Stimulated activated naive CD4-positive, alpha-beta T cell (primary cell): ENCODE results near the gene NGB.
"Not testable (repeated sequence)": the region's sequence is repeated elsewhere in the genome, so short reads cannot be mapped to it uniquely, and the experiment has no call there.

Source experiments
- DNase-seq, 6 experiments: peaks; one replicate each; lab custom pipeline; 2025; lab: John Stamatoyannopoulos, UW

NGB gene

DNA sequence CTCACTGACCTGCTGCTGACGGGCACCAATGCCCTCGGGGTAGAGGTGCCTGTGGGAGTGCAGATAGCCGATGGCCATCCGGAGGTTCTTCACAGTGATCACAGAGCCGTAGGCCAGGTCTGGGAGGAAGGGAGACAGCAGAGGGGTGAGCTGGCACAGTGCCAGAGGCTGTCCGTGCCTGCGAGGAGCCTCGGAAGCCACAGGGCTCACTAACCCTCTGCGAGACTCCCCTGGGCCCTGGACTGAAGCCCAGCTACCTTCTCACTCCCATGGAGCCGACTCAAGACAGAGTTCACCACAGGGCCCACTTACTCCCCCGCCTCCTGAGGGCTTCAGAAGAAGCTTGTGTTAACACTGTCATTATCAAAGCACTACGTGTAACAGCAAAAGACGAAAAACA lies 25.1 kb upstream of the NGB start:
- no peak for DNase-seq

DNA sequence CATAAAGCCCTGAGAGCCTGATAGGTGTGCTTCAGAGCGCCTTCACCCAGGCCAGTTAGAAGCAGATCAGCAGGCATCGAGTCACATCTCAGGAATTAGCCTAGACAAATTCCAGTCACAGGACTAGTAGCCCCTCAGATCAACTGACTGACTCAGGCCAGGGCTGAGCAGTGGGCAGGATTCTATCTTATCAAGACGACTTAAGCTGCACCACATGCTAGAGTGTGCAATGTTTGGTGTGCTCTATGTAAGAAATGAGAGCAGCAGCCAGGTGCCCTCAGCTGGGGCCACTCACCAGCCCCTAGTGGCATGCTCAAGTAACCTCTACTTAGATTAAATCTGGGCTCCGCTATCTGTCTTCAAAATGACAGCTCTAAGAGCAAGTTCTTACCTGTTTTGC lies 19.7 kb upstream of the NGB start:
- no peak for DNase-seq

DNA sequence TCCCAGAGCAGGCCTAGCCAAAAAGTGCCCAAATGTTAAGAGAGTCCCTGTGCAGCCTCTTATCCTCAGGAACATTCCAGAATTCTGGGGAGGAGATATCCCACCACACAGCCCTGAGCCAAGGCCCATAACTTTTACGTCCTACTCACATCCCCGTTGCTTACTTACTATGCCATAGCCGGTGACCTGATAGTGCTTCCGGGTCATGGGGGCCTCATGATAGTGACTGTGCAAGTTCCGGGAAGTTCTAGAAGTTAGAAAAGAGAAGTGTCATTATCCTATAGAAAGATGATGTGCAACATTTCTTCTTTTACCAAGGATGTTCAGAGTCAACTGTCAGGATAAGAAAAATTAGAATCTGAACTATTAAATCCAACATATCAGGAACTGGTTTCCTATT lies 15.6 kb upstream of the NGB start:
- no peak for DNase-seq

DNA sequence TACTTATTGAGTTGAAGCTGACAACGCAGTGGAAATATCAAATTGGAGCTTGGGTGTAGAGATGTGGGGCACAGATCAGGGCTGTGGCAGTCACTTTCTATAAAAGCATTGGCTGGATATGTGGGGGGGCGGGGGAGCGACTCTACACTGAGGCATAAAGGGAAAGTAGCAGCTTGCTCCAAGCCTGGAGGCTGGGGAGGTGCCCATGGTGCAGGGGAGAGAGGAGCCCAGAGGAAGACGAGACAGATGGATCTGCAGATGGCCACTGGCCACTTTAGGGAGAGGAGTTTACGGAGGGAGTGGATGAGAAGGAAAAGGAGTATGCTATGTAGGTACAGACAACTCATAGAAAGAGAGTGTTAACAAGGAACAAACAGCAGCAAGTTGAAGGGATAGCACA lies 13.5 kb upstream of the NGB start:
- DNase-seq, result no peak

DNA sequence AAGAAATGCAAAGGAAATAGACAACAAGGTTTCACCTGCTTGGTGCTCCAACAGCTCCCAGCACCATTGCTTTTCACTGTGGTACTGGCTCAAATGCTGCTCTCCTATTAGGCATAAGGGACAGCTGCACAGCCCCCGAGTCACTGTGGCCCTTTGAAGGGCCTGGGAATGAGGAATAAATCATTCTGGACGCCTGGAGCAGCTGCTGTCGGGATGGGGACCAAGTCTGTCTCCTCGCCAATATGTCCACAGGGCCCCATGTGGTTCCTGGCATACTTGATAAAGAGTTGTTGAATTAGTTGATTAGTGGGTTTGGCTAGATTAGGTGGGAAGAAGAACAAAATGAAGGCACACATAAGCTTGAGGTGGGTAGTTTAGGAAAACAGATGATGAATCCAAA lies 13.1 kb upstream of the NGB start:
- no peak for DNase-seq

DNA sequence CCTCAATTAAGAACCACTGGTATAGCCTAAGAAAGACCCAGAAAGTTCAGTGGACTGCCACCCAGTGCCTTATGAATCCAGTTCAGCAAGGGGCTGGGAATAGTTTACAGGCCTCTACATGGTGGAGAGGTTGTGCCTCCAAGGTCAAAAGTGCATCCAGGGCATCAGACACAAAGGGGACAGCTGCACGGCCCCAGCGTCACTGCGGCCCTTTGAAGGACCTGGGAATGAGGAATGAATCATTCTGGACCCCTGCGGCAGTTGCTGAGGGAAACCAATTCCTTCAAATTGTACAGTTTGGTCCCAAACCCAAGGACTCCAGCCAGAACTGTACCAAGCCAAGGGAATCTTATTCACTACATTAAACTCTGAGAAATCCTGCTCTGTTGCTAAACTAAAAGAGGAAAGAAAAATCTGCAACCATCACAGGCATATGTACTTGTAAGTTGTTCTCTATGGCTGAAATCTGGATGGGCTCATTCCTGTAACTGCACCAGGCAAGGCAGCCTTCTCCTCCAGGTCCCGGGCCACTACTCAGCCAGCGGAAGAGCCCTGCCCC lies 10.9 kb upstream of the NGB start:
- no peak for DNase-seq

DNA sequence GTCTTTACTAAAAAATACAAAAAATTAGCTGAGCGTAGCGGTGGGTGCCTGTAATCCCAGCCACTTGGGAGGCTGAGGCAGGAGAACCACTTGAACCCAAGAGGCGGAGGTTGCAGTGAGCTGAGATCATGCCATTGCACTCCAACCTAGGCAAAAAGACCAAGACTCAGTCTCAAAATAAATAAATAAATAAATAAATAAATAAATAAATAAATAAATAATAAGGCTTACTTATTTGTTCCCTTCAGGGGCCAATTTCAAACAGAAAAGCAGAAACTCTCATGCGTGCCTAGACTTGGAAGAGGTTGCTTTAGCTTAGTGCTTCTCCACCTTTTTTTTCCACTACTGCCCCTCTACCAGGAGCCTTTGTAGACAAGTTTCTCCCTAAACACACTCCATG lies 9.9 kb upstream of the NGB start:
- not testable (repeated sequence) for DNase-seq

DNA sequence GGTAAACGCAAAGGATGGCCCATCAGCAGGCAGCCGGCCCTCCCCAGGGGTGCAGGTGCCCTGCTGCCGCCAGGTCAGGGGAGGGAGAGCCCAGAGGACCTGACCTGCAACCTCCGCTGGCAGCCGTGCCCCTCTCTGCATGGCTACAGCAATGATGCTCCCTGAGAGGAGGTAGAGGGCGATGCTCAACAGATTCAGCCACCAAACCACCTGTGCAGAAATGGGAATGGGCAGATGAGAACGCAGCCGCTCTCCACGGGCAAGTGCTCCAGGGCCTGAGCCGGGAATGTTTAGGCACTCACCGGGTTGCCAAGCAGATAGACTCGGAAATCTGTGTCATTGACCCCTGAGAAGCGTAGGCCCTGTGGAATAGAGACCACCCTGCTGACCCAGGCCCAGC lies 8.7 kb upstream of the NGB start:
- no peak for DNase-seq

DNA sequence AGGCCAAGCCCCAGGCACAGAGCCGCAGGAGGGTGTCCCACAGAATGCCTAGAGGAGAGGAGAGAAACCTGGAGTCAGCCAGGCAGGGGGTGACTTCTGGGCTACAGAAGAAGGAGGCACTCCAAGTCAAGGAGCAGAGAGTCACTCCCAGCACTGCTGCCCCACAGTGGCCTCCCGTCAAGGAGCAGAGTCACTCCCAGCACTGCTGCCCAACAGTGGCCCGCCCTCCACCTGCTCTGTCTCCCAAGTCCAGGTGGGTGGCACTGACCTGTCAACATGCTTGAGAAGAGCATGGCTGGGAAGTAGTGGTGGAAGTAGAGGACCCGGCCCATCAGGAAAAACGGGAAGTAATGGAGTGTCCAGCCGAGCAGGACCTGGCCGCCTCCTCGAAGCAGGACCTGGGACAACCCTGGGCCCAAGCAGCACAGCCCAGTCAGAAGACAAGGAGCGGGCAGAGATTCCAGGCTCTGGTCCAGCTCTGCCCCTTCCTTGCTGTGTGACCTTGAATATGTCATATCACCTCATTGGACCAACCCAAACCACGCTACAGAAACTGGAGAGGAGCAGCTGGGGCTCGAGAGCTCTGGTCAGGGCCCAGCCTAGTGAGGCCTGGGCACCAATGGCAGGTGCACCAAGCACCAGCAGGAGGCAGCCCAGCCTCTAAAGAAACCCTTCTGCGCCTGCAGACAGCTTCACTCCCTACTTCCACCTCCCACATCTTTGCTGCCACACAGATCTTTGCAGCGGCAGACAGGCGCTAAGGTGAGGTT lies 7.6 kb upstream of the NGB start:
- no peak for DNase-seq

DNA sequence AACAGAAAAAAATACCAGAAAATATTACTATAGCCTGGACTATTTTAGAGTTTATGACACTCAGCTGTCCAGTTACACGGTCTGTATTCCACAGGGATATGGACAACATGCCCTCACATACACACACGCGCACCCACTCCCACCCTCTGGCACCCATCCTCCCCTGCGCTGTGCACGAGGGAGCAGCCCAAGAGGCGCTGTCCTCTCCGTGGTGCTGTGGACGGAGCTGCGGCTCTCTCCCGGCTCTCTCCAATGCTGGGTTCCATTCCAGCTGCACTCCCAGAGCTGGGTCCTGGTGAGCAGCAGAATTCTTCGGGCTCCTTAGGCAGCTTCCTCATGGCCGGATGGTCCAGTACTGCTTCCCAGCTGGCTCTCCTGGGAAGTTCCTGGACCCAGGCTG lies 6.0 kb upstream of the NGB start:
- no peak for DNase-seq

DNA sequence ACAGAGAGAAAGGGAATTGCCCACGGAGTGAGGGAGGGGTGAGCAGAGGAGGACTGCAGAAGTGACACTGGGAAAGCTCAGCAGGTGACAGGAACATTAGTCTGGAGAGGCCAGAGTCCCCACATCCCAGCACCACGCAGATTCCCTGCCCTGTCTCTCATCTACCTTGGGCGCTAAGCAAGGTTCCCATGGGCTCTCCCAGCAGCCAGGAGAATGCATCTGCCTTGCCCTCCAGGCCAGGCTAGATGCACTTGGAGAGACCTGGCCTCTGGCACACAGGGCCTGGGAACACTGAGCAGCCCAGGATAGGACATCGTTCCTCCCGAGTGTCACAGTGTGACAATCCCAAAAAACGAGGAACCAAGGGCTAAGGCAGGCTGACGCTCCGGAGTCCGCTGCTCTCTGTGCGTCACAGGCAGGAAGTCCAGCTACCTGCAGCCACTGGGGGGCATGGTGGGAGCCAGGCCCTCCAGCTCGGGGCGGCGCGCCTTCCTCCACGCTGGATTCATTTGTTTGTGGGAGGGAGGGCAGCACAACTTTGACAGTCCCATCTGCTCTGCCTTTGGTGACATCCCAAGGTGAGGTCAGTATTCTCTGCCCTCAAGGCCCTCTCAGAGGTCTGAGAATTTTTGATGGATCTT lies 5.4 kb upstream of the NGB start:
- no peak for DNase-seq

DNA sequence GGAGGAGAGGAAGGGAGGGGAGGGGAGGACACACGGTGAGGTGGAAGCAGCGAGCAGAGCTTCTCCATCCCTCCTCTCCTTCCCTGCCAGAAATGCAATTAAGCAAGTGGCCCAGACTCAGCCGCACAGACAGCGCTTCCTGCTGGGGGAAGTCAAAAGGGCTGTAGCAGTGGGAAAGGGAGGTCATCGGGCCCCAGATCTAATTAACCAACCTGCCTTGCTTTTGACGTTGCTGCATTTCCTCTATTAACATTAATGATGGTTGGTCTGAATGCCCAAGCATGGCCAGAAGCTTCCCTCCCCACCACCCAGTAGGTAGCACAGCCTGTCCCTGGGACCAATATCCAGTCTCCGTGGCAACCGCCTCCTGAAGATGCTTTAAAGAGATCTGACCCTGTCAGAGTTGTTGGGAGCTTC lies 4.6 kb upstream of the NGB start:
- DNase-seq, result no peak

DNA sequence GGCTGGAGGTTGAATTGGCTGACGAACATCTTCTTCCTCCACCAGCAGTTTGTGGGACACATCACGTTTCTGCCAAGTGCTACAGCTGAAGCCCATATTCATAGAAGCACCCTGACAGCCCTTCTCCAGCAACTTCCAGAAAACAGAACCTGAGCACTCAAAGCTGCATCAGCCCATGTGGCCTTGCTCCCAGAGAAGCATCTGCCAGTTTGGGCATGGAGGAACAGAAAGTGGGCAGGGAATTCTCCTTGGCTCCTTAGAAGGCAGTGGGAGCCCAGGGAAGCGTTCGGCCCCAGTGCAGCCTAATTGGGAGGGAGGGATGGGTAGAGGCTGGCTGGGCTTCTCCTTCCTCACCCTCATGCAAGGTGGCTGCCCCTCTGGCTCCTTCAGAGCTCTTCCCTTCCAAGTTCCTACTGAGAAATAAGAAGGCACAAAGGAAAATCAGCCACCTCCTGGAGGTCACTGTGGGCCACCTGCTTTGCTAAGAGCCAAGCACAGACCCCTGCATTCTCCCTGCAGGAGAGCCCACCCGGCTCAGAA lies 4.1 kb upstream of the NGB start:
- no peak for DNase-seq

DNA sequence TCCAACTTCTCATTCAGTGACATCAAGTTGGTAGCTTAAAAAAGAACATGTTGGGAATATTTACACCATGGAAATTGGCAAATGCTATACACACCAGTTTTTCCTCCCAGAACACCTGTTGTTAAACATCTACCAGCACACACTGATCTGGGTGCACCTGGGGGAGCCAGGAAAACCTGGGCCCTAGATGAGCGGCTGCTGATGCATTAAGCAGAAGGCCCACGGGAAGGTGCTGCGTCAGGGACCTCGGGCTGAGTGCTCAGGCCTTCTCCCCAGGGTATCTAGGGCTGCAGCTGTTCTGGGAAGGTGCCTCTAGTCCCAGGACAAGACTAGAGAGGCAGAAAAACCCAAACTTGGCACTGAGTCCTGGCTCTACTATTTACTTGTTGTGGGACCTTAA lies 2.8 kb upstream of the NGB start:
- no peak for DNase-seq

DNA sequence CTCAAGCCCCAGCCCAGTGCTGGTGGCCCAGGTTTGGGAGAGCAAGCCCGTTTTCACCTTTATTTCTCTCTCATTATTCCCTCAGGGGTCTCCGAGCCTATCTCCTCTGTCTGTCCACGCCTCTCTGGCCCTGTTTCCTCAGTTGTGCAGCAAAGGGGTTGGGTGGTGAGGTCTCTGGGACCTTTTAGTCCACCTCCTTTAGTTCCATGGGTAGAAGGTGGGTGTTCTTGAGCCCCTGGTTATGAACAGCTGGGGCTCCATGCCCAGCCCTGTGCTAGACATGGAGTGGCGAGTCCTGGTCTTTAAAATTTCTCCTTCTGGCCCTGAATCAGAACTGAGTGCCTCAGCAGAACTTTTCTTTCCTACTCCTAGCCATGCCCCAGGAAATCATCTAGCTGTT lies 1.3 kb upstream of the NGB start:
- DNase-seq, result no peak

DNA sequence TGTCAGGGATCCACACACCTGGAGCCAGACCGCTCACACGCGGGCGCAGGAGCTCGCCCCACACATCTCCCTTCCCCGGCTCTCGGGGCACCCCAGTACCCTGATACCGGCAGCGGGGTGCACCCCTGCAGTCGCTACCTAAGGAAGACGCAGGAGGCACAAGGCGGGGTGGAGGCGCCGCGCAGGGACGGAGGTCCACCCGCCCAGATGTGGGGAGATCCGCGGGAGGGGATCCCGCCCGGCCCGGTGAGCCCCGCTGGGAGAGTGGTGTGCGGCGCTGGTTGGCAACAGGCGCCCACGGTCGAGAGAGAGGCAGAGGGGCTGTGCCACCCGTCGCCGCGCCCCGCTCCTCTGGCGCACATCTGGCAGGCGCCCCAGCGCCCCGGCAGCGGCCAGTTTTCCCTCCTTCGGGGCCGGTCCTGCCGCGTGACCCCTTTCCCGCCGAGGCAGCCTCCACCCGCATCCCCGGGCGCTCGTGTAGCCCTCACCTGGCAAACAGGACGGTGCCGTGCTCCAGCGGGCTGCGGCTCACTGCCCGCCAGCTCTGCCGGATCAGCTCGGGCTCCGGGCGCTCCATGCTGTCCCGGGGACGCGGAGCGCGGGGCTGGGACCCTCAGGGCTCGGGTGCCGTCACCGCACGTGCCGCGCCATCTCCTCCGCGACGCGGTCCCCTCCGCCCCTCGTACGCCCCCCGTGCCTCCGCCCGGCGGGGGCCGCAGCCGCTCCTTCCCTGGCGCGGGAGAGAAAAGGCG lies 469 bp downstream of the NGB start:
- no peak for DNase-seq

DNA sequence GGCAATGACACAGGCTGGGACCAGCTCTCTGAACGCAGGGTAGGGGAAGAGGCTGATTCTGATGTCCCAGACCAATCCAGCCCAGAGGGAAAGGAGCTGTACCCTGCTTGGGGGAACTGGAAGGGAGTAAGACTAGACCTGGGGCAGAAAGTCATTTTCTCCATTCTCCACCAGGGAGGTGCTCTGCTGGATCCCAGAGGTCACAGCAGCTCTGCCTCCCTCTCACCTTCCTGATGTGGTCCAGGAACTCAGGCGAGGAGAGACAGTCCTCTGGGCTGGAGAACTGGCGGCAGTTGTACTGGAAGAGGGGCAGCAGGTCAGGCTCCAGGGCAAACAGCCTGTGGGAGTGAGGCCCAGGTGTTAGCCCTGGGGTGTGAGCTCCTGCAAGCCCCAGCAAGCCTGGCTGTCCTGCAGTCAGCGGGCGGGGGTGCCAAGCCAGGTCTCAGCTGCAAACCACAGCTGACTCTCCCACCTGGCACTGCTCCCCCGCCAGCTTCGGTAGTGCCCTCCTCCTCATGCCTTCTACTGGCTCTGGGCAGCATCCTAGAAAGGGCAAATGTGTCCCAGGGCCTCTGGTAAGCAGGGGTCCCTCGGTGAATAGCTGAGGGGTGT lies 1.9 kb downstream of the NGB start:
- no peak for DNase-seq

DNA sequence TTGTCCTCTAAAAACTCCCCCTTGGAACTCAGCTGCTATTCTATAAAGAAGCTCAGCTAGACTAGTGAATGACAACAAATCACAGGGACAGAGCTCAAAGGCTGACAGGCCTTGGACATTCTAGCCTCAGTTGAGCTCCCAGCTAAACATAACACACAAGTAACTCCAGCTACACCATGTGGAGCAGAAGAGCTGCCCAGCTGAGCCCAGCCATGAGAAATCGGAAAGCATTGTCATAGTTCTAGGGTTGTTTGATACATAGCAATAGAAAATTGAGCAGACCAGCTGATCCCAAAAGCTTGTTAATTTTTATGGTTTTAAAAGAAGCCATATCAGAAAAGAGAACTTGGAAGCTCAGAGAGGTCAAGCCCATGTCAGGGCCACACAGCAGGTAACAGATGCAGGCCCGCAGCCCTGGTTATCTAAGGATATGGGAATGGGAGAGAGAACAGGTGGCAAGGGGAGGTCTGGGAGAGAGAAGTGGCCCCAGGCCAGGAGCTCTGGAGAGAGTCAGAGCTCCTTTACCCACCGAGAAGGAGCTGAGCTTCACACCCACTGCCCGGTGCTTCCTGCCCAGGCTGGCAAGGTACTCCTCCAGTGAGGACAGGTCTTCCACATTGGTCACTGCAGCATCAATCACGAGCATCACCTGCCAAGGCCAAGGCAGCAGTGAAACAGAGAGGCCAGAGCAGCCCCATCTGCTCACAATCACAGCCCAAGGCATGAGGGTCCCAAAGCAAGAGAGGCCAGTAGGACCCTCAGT lies 2.9 kb downstream of the NGB start:
- DNase-seq, result no peak

DNA sequence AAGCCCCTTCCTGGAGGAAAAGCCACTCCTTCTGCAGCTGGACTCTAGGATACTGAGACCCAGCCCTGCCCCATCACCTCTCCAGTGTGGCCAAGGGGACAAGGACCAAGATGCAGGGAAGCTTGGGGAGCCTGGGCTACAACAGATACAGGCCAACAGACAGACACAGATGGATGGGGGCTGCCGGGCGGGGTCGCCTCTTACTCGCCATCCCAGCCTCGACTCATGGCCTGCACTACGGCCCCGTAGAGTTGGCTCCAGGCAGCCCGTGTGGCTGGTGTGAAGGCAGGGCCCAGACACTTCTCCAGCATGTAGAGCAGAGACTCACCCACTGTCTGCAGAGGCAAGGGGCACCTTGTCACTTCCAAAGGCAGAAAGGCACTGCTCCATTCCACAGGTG lies 4.7 kb downstream of the NGB start:
- DNase-seq, result no peak

DNA sequence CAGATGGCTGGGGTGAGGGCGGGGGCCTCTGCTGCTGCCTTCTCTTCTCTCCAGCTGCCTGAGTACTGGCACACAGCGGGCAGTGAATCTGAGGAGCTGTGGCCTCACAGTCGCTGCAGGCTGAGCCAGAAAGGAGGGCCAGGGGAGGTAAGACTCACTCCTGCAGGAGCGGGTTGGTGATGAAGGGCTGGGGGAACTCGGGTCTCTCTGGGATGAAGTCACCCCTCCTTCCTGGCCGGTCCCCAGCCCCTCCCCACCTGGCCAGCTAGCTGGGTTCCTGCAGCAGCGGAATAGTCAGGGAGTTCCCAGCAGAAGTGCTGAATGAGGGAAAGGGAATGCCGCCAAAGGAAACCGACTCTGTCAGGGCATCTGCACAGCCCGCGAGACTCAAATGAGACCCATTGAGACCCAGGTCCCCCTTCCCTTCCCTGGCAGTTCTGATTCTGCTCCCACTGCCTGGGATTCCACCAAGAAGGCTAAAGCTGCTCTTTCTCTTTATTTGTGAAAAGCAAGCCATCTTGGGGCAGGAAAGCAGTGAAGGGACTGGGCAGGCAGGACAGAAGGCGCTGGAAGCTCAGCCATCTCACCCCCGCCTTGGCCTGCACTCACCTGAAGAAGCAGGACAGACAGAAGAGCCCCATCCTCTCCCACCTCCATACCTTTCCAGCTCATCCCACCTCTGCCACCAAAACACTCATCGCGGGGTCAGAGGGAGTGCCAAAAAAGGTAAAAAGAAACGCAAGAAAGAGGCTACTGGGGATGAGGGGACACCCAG lies 5.3 kb downstream of the NGB start:
- no peak for DNase-seq

DNA sequence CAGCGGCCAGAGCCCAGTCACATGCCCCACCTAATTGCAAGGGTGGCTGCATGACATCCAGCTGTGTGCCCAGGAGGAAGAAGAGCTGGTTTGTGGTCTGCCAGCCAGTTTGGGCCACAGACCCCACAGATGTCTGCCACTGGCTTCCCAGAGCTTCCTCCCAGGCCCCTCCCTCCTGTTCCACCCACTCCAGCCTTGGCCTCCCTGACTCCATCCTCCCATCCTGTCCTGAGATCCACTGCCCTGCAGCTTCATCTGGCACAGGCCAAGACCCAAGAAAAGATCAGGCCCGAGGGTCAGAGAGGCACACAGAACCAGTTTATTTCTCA lies 5.9 kb downstream of the NGB start:
- no peak for DNase-seq
